Umbilical cord (tissue), 2 donors: ENCODE measurements around the gene ANK2. TPM values are rescaled to one million over a fixed set of nuclear protein-coding genes. Genes with fewer than 3 reads are reported as not detected.
"Not testable (repeated sequence)": the region's sequence is repeated elsewhere in the genome, so short reads cannot be mapped to it uniquely, and the experiment has no call there.

Experiments
- DNase-seq: peaks from one replicate; pipeline ENCODE4 v3.0.0-alpha.2; 2015; ENCODE audit warnings: low spot score
- total RNA-seq: library from RNA; depleted of rRNA; stranded (reverse); fragments of >200 nt; gene quantifications from one replicate; pipeline ENCODE4 v1.2.3, GENCODE V29; 2014; ENCODE audit warnings: low replicate concordance; ENCODE audit not compliant: insufficient read depth

ANK2 gene
- total RNA-seq, 1 donor from 2014 or later: 36.8 TPM

DNA sequence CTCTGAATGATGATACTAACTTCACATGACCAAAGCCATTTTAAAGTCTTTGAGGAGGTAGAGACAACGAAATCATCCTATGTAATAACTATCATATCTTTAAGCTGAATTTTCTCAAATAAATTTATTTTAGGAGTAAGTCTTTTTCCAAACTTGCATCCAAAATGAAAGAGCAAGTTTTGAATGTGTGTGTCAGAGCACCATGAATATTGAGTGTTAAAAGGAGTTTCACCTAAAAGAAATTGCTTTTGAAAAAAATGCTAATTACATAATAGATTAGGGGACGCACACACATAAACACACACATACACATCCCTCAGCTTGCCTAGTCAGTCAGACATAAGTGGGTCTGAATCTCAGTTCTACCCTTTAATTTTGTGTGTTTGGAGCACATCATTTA lies 1.9 kb downstream of the ANK2 start:
- no peak for DNase-seq

DNA sequence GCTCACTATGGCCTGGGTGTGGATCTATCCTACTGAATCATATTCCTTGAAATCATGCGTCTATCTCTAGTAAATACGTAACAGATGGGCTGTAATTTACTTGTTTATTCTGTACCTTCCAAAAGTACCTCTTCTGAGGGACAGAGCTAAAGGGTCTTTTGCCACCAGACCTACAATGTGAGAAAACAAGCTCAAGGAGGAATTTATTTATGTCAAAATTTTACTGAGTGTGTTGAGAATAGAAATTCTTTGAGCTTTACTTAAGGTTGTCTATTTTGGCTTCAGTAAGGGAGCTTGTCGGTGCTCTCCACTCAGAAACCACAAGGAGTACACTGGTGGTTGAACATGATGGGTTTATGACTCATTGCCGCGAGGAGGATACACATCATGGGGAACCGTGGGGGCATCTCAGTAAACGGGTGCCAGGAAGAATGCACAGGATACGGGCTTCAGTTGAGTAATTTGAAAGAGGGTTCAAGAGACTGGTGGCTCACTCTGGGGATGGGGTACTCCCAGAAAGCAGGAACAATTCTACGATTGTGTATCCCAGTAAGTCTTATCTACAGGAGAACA lies 3.0 kb downstream of the ANK2 start:
- DNase-seq: no peak

DNA sequence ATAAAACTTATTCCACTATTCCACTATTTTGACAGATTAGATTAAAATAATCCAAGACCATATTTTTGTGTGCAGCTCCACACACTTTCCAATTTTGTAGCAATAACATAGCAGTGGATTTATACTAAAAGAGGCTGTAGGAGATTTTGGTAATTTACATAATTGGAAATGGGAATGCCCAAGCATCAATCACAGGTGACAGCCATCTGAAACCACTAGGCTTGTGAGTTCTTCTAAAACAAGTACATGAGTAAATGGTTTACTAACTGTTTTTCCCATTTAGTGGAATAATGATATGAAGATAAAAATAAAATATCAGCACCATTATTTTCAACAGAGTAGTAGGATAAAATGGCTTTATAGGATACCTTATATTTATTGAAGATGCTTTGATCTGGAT lies 4.4 kb downstream of the ANK2 start:
- no peak for DNase-seq

DNA sequence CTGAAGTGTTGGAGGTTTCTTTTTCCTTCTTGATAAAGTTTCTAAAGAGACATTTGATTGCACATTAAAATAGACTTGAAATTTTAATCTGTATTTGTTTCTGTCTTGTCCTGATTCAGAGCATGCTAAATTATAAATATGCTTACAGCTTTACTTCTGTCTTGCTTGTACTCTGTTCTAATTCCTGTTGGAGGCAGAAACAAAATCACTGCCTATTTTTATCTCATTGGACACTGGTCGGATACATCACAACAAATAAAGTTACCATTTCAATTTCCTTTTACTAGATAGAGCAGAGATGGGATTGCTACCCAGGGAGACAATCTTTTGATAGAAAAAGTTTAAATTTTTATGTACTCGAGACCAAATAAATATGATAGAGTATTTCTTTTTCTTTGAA lies 6.9 kb downstream of the ANK2 start:
- DNase-seq: no peak

DNA sequence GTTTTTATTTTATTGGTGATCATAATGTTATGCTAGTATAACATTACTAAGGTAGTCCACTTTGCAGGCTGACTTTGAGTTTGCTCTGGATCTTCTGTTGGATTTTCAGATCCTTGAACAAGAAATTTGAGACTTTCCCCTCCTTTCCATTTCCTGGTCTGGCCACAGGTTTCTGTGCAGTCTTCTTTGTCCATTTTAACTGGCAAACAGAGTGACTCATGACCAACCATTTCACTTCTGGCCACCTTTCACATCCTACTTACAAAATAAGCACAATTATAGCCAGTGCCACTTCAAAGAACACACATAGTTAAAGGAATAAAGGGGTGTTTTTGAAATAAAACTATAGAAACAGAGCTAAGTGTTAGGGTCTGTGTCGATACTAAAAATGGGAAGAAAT lies 8.4 kb downstream of the ANK2 start:
- no peak for DNase-seq

DNA sequence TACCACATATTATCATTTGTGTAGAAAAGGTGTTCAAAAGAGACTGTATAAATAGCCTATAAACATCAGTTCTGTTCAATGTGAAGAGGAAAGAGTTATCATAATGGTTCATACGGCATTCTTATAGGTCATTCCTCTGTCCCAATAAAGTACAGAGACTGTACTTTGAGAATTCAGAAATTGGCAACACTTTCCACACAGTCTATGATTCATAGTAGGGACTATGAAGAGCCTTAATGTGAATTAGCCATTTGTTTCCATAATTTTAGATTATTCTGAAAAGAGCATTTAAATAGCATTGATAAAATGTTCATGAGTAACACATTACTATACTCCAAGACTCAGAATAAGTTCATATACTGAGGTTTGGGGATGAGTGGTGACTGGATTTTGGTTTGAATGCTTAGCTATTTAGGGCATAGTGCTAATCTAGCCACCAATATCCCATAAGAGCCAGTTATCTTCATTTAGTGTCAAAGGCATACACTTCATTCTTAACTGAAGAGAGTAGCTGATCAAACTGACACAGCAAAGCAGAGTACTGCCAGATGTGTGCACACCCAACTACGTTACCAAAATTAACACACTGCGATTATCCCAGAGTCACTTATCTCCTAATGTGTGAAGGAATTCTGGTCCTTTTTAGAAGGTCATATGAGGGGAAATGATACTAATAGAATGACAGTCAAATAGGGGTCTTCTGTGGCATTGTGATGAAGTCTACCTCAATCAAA lies 10.2 kb downstream of the ANK2 start:
- DNase-seq: no peak

DNA sequence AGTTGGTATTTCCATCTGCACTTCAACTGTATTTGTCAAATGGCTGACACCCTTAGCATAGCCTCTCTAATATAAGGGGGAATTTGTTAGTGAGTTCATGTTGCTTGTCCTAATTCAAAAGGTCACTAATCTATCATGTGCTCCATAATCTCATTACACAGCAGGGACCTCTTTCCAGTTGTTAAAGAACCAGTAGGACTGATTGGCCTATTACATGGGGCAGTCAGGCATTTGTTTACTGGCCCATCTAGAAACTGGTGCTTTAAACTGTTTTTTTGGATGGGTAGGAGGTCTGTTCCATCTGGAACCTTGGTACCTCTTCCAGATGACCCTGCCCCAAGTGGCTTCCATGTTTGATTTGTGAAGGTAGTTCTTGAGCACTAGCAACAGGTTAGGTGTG lies 11.4 kb downstream of the ANK2 start:
- DNase-seq: no peak

DNA sequence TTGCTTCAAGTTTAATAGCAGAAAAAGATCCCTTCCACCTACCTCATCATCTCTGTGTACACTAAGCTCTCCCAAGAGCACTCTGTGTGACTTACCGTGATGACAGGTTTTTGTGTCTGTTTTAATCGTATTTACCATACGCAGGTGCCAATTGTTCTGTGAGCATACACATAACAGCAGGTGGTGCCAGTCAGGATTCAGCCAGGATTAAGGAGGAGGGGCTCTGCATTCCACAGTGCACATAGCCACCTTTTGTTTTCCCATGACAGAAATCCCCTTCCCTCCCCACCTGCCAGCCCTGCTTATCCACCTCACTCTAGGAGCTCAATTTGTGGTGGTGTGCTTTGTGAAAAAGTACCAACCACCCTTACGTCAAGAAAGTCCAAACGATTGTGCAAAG lies 14.8 kb downstream of the ANK2 start:
- DNase-seq: no peak

DNA sequence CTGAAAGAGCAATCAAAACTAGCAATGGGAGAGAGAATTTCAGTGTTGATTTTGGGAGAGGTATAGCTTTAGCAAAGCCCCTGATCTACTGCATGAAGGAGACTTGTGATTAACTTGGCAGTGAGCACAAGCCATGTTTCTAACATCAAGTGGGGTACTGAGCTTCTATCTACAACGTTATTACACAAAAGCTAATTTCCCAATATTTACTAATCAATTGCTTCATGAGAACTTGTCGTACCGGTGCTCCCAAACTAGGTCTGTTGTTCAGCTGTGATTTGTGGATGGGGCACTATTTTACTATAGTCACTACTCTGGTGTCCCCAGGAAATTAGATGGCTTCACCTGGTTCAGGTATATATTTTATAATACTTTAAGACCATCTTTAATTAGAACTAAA lies 16.2 kb downstream of the ANK2 start:
- no peak for DNase-seq

DNA sequence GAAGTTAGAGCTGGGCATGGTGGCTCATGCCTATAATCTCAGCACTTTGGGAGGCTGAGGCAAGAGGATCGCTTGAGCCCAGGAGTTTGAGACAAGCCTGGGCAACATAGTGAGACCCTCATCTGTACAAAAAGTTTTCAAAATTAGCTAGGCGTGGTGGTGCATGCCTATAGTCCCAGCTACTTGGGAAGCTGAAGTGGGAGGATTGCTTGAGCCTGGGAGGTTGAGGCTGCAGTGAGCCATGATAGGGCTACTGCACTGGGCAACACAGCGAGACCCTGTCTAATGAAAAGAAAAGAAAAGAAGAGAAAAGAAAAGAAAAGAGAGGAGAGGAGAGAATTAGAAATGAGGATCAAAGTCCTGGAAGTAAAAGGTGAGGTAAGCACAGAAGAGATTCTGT lies 19.3 kb downstream of the ANK2 start:
- not testable (repeated sequence) for DNase-seq

DNA sequence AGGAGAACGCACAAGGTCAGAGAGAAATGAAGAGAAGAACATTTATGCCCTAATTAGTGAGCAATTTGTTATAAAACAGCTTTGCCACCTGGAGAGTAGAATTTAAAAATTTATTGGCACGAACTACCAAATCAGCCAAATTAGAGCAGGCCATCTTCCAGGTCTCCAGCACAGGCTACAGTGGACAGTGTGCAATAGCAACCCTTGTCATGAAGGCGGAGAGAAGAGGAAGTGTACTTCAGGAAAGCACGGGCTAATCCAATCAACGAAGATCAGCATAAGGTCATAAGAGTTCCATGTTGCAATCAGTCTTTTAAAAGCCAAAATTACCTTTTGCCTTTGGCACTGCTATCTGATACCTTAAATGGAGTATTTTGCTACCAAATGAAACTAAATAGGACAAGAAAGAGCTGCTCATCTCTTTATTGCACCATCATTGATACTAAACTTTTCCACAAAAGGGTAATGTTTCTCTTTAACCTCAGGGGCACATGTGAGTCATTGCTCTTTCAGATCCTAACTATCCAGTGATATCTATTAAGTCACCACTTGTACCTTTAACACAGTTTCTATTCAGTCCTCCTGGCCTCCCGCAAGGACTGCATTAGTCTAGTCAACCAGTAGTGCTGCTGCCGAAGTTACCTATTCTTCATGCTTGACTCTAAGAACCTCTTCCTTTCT lies 19.9 kb downstream of the ANK2 start:
- DNase-seq: no peak

DNA sequence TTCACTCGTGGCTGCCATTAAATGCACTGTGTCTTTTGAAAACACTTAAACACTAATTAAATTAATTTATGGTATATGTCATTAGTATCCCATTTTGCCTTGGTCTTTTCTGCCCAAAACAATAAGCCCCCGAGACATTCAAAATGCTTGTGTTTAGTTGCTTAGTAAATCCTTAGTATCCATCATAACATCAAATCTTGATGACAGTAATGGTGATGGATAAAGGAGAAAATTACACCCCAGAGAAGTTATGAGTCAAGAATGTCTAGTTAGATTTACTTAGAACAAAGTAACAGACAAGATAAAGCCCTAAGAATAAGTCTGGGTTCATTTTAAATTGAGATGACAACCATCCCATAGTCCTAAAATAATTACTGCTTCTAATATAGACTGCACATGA lies 21.3 kb downstream of the ANK2 start:
- DNase-seq: no peak

DNA sequence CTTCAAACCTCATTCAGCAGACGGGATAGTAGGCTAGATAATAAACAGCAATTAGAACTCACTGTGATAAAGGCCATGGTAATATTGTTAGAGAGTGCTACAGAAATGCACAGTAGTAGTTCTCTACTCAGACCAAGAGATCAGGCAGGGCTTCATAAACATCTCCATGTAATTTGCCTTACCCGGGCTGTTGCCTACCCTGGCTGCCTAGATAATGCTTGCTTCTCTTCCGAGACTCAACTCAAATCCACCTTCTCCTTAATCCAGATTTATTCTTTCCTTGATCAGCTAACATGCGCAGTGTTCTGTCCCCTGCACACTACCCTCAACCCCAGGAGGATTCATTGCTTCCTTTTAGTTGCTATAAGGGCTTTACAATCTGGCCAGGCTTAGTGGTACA lies 21.8 kb downstream of the ANK2 start:
- DNase-seq: no peak

DNA sequence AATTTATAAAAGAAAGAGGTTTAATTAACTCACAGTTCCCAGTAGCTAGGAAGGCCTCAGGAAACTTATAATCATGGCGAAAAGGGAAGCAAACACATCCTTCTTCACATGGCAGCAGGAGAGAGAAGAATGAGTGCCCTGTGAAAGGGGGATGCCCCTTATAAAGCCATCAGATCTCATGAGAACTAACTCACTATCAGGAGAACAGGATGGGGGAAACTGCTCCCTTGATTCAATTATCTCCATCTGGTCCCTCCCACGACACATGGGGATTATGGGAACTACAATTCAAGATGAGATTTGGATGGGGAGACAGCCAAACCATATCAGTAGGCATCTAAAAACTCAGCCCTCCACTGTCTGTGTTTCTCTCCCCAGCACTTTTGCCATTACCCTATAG lies 22.4 kb downstream of the ANK2 start:
- DNase-seq: no peak

DNA sequence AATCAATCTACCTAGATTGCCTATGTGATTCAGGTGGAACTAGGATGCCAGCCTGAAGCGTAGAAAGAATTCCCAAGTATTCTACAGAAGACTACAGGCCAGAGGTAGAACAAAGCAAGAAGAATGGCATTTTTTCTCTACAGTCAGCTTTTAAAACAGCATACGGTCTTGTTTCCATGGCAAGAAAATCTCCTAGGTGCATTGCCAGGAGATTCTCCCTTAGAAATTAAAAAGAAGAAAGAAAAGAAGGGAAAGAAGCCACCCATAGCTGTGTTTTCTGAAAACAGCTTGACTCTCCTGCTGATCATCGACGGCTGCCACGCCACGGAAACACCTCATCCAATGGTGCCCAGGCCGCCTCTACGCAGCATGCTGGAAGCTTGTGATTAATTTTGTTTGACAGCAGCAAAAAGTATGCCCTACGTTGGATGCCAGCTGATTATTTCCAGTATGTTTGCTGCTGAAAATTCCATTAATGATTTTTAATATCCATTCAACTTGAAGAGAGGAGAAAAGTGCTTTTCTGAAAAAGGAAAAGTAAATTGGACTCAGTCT lies 24.1 kb downstream of the ANK2 start:
- no peak for DNase-seq

DNA sequence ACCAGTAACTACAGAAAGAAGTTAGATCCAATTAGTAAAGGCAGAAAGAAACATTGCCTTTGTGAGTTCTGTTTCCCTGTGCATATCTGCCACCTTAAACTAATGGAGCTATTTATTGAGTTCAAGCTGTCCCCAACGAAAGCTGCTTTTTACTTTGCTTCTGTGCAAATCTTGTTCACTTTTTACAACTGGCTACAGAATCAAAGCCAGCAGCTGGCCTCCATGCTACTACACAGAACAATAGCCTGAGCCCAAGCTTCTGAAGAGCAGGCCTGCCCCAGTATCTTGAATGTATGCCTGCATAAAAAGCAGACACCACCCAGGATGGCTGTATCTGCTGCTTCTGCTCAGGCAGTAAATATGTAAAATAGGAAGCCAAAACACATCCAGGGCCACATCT lies 28.1 kb downstream of the ANK2 start:
- DNase-seq: no peak

DNA sequence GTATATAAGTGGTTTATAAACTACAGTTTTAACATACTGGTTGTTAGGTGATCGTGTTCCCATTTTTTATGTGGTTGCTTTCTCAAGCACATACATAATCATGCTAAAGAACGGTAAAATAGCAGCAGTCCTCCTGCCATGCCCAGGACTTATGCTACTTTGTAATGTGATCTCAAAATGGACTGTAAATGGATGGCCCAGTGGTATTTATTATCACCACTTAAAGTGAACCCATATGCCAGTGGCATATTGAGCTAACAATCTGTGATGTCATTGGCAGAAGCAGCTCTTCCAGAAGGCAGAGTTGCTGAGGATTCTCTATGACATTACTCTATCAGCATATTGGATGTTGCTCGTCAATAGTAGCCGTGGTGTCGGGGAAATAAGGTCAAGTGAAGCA lies 28.6 kb downstream of the ANK2 start:
- DNase-seq: no peak

DNA sequence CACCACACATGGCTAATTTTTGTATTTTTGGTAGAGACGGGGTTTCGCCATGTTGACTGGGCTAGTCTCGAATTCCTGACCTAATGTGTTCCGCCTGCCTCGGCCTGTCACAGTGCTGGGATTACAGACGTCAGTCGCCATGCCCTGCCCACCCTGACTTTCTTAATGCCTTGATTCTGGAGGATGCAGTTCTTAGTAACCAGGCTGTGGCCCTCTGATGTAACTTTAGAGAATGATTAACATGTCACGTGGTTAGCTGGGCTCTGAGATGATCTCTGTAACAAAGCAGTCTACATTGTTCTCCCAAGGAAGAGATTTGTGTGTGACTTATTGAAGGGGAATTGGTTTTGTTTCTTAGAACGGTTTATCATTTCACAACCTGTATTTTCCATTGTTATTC lies 30.6 kb downstream of the ANK2 start:
- no peak for DNase-seq

DNA sequence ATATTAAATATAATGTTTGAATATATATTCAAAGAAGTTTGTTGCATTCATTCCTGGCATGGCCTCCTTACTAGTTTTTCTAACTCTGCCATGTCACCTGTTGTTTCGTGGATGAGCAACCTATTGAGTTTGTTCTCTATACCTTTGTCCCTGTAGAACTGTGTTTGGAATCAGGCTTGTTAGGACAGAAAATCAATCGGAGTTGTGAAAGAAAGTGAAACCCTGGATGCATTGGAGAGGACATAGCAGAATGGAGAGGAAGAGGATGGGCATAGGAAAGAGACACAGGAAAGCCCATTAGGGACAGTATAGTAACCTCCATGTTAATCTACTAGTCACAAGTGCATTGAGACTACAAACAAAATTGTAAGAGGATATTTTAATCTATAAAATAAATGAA lies 31.2 kb downstream of the ANK2 start:
- no peak for DNase-seq

DNA sequence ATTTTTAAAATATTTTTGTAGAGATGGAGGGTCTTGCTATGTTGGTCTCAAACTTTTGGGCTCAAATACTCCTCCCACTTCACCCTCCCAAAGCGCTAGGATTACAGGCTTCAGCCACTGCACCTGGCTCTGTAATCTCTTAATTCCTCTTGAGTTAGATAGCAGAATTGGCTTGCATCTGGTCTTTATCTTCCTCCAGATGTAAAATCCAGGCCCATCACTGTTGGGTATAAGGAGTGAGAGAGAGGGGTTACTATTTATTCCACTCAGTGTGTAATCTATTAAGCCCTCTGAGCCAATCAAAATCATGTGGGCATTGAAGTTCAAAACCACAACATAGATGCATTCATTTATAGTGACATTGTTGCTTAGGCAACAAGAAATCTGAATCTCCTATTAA lies 33.9 kb downstream of the ANK2 start:
- peak; percentile 67 for DNase-seq

DNA sequence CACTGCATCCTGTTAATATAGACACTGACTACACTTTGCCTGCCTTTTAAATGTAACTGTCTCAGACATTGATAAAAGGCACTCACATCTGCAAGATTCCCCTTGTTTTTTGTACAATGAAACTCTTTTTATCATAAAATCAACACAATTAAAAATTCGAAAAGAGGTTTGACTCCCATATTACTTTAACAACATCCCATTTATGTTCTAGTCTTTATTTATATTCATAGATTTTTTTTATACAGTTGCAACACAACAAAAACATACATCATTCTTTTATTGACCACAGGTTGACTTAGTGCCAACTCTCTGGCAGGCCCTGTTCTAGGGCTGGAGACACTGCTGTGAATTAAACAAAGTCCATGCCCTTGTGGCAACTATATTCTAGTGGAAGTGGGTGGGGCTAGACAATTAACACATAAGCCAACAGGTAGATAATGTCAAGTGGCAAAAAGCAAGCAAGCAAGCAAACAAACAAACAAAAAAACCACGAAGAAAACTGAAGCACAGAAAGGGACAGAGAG lies 36.8 kb downstream of the ANK2 start:
- no peak for DNase-seq

DNA sequence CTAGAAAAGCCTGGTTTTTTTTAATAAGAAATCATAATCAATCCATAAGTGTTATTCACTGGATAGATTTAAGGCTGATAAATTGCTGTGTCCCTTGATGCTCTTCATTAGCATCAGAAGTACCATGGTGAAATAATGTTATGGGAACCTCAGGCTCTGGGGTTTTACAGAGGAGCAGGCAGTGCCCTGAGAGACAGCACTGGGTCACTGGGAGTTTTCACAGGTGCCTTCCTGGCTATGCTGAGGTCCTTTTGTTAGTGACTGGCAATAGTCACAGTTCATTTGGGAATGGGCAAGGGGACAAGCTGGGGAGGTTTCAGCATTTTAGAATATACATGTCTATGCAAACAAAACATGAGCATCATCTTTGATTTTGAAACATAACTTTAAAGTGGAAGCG lies 38.6 kb downstream of the ANK2 start:
- DNase-seq: no peak

DNA sequence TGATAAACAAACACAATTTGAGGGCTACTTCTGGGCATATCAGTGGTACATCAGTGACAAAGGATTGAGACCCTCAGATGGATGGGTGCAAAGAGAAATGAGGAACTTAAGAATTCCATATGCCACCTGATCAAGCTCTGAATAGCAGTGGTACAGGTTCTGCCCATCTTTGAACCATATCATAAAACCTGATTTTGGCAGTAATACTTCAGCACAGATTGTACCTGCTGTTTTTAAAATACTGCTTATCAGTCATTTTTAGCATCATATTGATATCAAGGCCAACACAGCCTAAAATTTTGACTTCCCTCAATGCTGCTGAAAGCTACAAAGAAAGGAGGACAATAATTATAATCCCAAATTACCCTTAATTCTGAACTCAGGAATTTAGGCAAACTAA lies 41.5 kb downstream of the ANK2 start:
- DNase-seq: no peak
